BLaER1 (cell line): ENCODE measurements around the gene YTHDC2.

ENCODE experiments used
- H3K27ac ChIP-seq: shearing (Covaris generic); formaldehyde crosslinking; 2 replicates; pipeline ENCODE4 v1.8.1; 2022
- H3K27me3 ChIP-seq: shearing (Covaris generic); formaldehyde crosslinking; 2 replicates; pipeline ENCODE4 v1.8.1; 2022
- H3K36me3 ChIP-seq: shearing (Covaris generic); formaldehyde crosslinking; 2 replicates; pipeline ENCODE4 v1.8.1; 2022
- H3K4me1 ChIP-seq: shearing (Covaris generic); formaldehyde crosslinking; 2 replicates; pipeline ENCODE4 v1.8.1; 2022
- H3K4me2 ChIP-seq: shearing (Covaris generic); formaldehyde crosslinking; 2 replicates; pipeline ENCODE4 v1.8.1; 2022
- H3K4me3 ChIP-seq: shearing (Covaris generic); formaldehyde crosslinking; 2 replicates; pipeline ENCODE4 v1.8.1; 2022
- H3K9ac ChIP-seq: shearing (Covaris generic); formaldehyde crosslinking; 2 replicates; pipeline ENCODE4 v1.8.1; 2022
- H3K9me3 ChIP-seq: shearing (Covaris generic); formaldehyde crosslinking; 2 replicates; pipeline ENCODE4 v1.8.1; 2022
- H4K20me1 ChIP-seq: shearing (Covaris generic); formaldehyde crosslinking; 2 replicates; pipeline ENCODE4 v1.8.1; 2022
- Cebpa-rat ChIP-seq: shearing (Covaris generic); IDR thresholded peaks from 2 replicates; pipeline ENCODE4 v1.8.1; 2022

Gene YTHDC2

DNA sequence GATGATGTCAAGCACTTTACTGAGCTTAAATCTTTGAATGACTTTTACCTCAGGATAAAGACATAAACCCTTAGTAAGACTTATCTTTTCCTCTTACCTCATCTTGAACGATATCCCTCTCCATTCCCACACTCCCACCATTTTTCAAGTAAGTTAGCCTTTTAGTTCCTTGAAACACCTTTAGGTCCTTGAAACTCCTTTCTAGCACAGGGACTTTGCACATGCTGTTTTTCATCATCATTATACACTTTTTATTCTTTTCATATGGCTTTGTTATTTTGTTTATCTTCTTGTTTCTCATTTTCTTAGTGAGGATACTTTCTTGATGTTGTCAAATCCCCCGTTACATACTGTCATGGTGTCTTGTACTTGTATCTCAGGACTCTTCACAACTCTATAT, 24.8 kb downstream of the YTHDC2 start:
- Histone ChIP-seq H4K20me1 (no peaks in the 10 kb centered on the region; the same call in 1 of the 2 replicates), H3K9me3 (peaks cover 1% of the 10 kb centered on the region; the same call in 1 of the 2 replicates), H3K4me1 (no peaks in the 10 kb centered on the region), H3K36me3 (peaks cover 68% of the 10 kb centered on the region), H3K27me3 (no peaks in the 10 kb centered on the region), H3K9ac (no peak overlapping the region), H3K27ac (no peak overlapping the region), H3K4me2 (no peak overlapping the region), H3K4me3 (no peak overlapping the region)
- TF ChIP-seq Cebpa-rat, result no peak

DNA sequence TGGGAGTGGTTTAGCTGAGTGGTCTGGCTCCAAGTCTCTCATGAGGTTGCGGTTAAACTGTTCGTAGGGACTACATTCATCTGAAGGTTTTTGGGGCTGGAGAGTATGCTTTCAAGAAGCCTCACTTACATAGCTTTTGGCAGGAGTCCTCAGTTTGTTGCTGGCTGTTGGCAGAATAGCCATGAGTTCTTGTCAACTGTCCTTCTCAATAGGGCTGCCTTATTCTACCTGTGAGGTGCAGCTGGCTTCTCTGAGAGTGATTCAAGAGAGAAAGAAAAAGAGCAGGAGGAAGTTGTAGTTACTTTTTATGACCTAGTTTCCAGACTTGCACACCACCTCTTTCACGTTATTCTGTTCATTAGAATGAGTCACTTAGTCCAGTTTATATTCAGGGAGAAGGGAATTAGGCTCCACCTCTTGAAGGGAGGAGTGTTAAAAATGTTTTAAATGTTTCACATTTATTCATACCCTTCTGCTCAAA, 33.2 kb downstream of the YTHDC2 start:
- H3K9ac ChIP-seq, result no peak overlapping the region
- peaks cover 4% of the 10 kb centered on the region; the same call in 1 of the 2 replicates for H3K9me3 ChIP-seq
- peaks cover 57% of the 10 kb centered on the region for H3K36me3 ChIP-seq
- no peak for TF ChIP-seq Cebpa-rat
- H4K20me1 ChIP-seq, result no peaks in the 10 kb centered on the region
- no peak overlapping the region for H3K4me2 ChIP-seq
- H3K4me3 ChIP-seq, result no peak overlapping the region
- no peak overlapping the region for H3K27ac ChIP-seq
- H3K4me1 ChIP-seq, result no peaks in the 10 kb centered on the region
- H3K27me3 ChIP-seq, result no peaks in the 10 kb centered on the region

DNA sequence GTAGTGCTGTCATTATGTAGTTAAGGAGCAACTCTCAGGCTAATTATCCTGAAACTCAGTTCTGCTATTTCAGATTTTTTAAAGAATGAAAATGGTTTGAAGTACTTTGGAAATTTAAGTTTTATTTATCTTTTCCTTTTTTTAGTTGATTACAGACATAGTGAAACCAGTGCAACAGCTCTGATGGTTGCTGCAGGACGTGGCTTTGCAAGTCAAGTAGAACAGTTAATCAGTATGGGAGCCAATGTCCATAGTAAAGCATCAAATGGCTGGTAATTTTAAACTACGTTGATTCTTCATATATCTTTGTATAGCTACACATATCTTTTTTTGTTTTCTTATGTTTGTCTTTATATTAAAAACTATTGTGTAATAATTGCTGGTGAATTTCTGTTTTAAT, 34.9 kb downstream of the YTHDC2 start:
- no peak overlapping the region for H3K9ac ChIP-seq
- no peaks in the 10 kb centered on the region for H3K4me1 ChIP-seq
- no peak overlapping the region for H3K4me2 ChIP-seq
- no peak for TF ChIP-seq Cebpa-rat
- H3K4me3 ChIP-seq, result no peak overlapping the region
- no peak overlapping the region for H3K27ac ChIP-seq
- peaks cover 7% of the 10 kb centered on the region; the same call in 1 of the 2 replicates for H3K9me3 ChIP-seq
- peaks cover 61% of the 10 kb centered on the region for H3K36me3 ChIP-seq
- no peaks in the 10 kb centered on the region for H4K20me1 ChIP-seq
- no peaks in the 10 kb centered on the region for H3K27me3 ChIP-seq

DNA sequence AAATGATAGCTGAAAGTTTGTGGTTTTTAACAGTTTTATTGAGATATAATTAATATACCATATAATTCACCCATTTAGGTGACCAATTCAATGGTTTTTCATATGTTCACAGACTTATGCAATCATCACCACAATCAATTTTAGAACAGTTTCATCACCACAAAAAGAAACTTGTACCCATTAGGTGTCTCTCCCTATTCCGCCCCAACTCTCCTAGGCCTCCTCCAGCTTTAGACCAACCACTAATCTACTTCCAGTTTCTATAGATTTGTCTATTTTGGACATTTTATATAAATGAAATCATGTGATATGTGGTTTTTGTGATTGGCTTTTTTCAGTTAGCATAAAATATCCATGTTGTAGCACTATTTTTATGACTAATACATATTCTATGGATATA, 38.6 kb downstream of the YTHDC2 start:
- Histone ChIP-seq H3K4me1 (no peaks in the 10 kb centered on the region), H3K36me3 (peaks cover 52% of the 10 kb centered on the region), H3K4me3 (no peak overlapping the region), H3K27me3 (no peaks in the 10 kb centered on the region), H3K9me3 (peaks cover 3% of the 10 kb centered on the region; the same call in 1 of the 2 replicates), H3K27ac (no peak overlapping the region), H3K4me2 (no peak overlapping the region), H3K9ac (no peak overlapping the region), H4K20me1 (no peaks in the 10 kb centered on the region)
- no peak for TF ChIP-seq Cebpa-rat

DNA sequence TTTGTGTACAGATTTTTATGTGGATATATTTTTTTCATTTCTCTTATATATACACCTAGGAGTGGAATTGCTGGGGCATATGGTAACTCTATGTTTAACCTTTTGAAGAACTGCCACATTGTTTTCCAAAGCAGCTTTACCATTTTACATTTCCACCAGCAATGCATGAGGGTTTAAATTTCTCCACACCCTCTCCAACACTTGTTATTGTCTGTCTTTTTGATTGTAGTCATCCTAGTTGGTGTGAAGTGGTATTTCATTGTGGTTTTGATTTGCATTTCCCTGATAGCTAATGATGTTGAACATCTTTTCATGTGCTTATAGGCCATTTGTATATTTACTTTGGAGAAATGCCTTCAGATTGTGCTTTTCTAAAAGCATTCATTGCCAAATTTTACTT, 39.1 kb downstream of the YTHDC2 start:
- Histone ChIP-seq H3K4me2 (no peak overlapping the region), H3K36me3 (peaks cover 53% of the 10 kb centered on the region), H3K27me3 (no peaks in the 10 kb centered on the region), H3K9me3 (peaks cover 3% of the 10 kb centered on the region; the same call in 1 of the 2 replicates), H3K4me1 (no peaks in the 10 kb centered on the region), H3K4me3 (no peak overlapping the region), H4K20me1 (no peaks in the 10 kb centered on the region), H3K9ac (no peak overlapping the region), H3K27ac (no peak overlapping the region)
- no peak for TF ChIP-seq Cebpa-rat

DNA sequence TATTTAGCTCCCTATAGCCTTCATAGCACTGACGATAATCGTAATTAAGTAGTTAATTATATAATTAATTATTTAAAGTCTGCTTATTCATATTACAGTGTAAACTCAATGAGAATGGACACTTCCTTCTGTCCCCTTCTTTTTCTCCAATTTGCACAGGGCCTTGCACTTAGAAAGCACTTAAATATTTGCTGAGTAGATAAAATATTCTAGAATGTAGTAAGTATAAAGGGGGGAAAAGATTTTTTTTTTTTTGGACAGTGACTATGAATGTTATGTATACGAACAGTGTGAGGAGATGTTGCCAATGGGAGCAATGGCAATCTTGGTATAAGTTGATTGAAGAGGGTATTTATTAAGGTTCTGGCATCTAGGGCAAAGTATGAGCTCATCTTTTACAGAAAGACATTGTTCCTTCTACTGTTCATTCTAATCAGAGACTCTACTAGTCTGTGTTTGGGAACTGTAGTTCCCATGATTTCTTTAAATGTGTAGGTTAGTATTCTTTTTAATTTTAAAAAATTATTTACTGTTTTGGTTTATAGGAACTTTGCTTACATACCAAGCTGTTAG, 49.4 kb downstream of the YTHDC2 start:
- Histone ChIP-seq H3K36me3 (peaks cover 74% of the 10 kb centered on the region), H3K27me3 (no peaks in the 10 kb centered on the region), H4K20me1 (no peaks in the 10 kb centered on the region), H3K9ac (no peak overlapping the region), H3K4me2 (no peak overlapping the region), H3K4me1 (no peaks in the 10 kb centered on the region), H3K27ac (no peak overlapping the region), H3K4me3 (no peak overlapping the region), H3K9me3 (no peaks in the 10 kb centered on the region)
- no peak for TF ChIP-seq Cebpa-rat

DNA sequence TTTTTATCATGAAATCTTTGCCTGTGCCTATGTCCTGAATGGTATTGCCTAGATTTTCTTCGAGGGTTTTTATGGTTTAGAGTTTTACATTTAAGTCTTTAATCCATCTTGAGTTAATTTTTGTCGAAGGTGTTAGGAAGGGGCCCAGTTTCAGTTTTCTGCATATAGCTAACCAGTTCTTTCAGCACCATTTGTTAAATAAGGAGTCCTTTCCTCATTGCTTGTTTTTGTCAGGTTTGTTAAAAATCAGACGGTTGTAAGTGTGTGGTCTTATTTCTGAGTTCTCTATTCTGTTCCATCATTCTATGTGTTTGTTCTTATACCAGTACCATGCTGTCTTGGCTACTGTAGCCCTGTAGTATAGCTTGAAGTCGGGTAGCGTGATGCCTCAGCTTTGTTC, 55.9 kb downstream of the YTHDC2 start:
- Histone ChIP-seq H3K27ac (no peak overlapping the region), H3K36me3 (peaks cover 87% of the 10 kb centered on the region), H3K9me3 (peaks cover 43% of the 10 kb centered on the region), H3K4me3 (no peak overlapping the region), H3K4me1 (no peaks in the 10 kb centered on the region), H3K9ac (no peak overlapping the region), H3K27me3 (no peaks in the 10 kb centered on the region), H4K20me1 (no peaks in the 10 kb centered on the region), H3K4me2 (no peak overlapping the region)
- TF ChIP-seq Cebpa-rat, result no peak

DNA sequence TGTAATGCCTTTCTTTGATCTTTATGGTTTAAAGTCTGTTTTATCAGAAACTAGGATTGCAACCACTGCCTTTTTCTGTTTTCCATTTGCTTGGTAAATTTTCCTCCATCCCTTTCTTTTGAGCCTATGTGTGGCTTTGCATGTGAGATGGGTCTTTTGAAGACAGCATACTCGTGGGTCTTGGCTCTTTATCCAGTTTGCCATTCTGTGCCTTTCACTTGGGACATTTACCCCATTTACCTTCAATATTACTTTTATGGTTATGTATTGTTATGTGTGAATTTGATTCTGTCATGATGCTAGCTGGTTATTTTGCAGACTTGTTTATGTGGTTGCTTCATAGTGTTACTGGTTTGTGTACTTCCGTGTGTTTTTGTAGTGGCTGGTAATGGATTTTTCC, 59.2 kb downstream of the YTHDC2 start:
- Histone ChIP-seq H4K20me1 (no peaks in the 10 kb centered on the region), H3K36me3 (peaks cover 79% of the 10 kb centered on the region)

DNA sequence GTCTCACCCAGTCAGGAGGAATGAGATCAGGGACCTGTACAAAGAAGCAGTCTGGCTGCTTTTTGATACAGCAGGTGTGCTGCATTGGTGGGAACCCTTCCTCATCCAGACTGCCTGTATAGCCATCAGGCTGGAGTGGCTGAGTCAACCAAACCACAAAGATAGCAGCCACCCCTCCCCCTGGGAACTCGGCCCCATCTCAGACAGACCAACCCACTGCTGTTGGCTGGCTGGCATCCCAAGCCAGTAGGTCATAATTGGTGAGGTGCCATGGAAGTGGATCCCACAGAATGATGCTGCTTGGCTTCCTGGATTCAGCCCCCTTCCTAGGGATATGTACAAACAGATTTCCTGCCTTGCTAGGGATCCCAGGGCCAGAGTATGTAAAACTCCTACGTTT, 60.9 kb downstream of the YTHDC2 start:
- Histone ChIP-seq H3K27me3 (no peaks in the 10 kb centered on the region), H3K4me3 (no peak overlapping the region), H3K36me3 (peaks cover 68% of the 10 kb centered on the region), H4K20me1 (no peaks in the 10 kb centered on the region), H3K9me3 (peaks cover 38% of the 10 kb centered on the region), H3K9ac (no peak overlapping the region), H3K4me1 (no peaks in the 10 kb centered on the region), H3K4me2 (no peak overlapping the region), H3K27ac (no peak overlapping the region)
- TF ChIP-seq Cebpa-rat, result no peak

More for the DNA sequence above, 59.2 kb downstream of the YTHDC2 start:
- Histone ChIP-seq H3K9me3 (peaks cover 45% of the 10 kb centered on the region), H3K4me3 (no peak overlapping the region), H3K4me1 (no peaks in the 10 kb centered on the region), H3K9ac (no peak overlapping the region), H3K27me3 (no peaks in the 10 kb centered on the region), H3K4me2 (no peak overlapping the region), H3K27ac (no peak overlapping the region)
- no peak for TF ChIP-seq Cebpa-rat

DNA sequence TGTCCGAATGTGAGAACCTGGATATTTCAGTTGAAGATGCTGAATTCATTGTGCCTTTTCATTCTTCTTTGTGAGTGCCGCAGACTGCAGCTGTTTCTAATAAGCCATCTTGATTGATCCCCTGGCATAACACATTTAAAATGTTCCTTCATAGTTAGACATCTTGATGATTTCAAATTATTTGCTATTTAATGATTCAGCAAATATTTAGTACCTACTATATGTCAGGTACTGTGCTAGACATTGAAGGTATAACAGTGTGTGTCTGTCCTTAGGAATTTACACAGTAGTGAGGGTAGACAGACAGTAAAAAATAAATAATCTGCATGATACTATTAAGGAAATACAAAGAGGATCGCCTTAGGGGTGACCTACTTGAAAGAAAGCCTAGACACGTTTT, 61.6 kb downstream of the YTHDC2 start:
- Histone ChIP-seq H4K20me1 (no peaks in the 10 kb centered on the region), H3K4me2 (no peak overlapping the region), H3K27ac (no peak overlapping the region), H3K9ac (no peak overlapping the region), H3K9me3 (peaks cover 38% of the 10 kb centered on the region), H3K27me3 (no peaks in the 10 kb centered on the region), H3K4me1 (no peaks in the 10 kb centered on the region), H3K36me3 (peaks cover 68% of the 10 kb centered on the region), H3K4me3 (no peak overlapping the region)
- TF ChIP-seq Cebpa-rat, result no peak

DNA sequence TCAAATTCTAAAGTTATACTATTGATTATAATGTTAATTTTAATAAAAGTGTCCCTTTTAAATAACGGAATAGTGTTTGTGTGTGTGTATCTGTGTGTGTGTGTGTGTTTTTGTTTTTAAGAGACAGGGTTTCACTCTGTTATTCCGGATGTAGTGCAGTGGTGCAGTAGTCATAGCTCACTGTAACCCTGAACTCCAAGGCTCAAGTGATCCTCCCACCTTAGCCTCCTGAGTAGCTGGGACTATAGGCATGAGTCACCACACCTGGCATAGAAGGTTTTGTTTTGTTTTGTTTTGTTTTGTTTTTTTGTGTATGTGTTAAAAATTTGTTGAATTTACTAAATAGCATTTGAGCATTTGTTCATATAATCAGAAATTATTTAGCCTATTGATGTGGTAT, 64.6 kb downstream of the YTHDC2 start:
- H3K4me2 ChIP-seq, result no peak overlapping the region
- H3K4me3 ChIP-seq, result no peak overlapping the region
- no peaks in the 10 kb centered on the region for H3K27me3 ChIP-seq
- H3K4me1 ChIP-seq, result no peaks in the 10 kb centered on the region
- peaks cover 14% of the 10 kb centered on the region for H3K9me3 ChIP-seq
- no peak for TF ChIP-seq Cebpa-rat
- H4K20me1 ChIP-seq, result no peaks in the 10 kb centered on the region
- peaks cover 52% of the 10 kb centered on the region for H3K36me3 ChIP-seq
- H3K9ac ChIP-seq, result no peak overlapping the region
- no peak overlapping the region for H3K27ac ChIP-seq
